NCI-H345 treated with DMSO at 0.1 percent for 48 hours (cell line): Measurements from ENCODE around the gene SAMD1.

Experiments
- DNase-seq: peaks from one replicate; lab custom pipeline; 2025; ENCODE audit not compliant: unreplicated experiment; lab: John Stamatoyannopoulos, UW

SAMD1 gene

DNA sequence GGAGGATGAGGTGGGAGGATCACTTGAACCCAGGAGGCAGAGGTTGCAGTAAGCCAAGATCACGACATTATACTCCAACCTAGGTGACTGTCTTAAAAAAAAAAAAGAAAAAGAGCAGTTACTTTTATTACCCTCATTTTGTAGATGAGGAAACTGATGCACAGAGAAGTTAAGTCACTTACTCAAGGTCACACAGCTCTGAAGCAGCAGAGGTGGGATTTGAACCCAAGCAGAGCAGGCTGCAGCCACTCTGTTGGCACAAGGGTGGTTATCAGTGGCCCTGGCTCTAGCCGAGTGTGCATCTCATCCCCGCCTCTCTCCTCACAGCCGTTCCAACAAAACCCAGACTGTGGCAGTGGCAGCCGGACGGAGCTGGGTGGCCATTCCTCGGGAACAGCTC is 51.4 kb downstream of the SAMD1 start:
- no peak for DNase-seq
